ENCODE results near the gene ZNF678.

GRCh38 chr1:227559926-227560325 lies 3.4 kb upstream of the ZNF678 start:
- TF ChIP-seq EZH2 (IDR thresholded peaks at IDR 0.05; ENCODE audit: borderline replicate concordance, low read length), result no peak
- no peak for TF ChIP-seq CTCF (conservative IDR thresholded peaks at IDR 0.05 in 1 of 2, IDR thresholded peaks at IDR 0.05 in 1 of 2; ENCODE audit: extremely low read depth in 1 of 2, insufficient read depth in 1 of 2, low read depth in 1 of 2, low read length in 2 of 2)
